Vagina (tissue), 2 donors: ENCODE measurements around the gene SEMA4A.

Source experiments
- CTCF ChIP-seq, 3 experiments: fragments of 450-650 bp in 2 of 3; fragments of 200-600 bp in 1 of 3; sonication (generic) in 1 of 3; IDR thresholded peaks; one replicate each; pipeline ENCODE4 v1.5.1; 2017 to 2019; ENCODE audit warnings: antibody characterized with exemption in 3 of 3, mild to moderate bottlenecking in 2 of 3, moderate library complexity in 2 of 3
- POLR2A ChIP-seq, 2 donors: fragments of 450-650 bp; IDR thresholded peaks; one replicate each; pipeline ENCODE4 v1.6.1; 2017; ENCODE audit warnings: antibody characterized with exemption in 2 of 2, mild to moderate bottlenecking in 2 of 2, moderate library complexity in 2 of 2

- TF ChIP-seq CTCF (IDR thresholded peaks at IDR 0.05) (peak in 1 of 3 experiments; percentile 54), POLR2A (IDR thresholded peaks at IDR 0.05) (no peak)
Measured at GRCh38 chr1:156225677-156226014, 72.3 kb downstream of the SEMA4A start.
